ENCODE measurements around the gene CORIN. TPM values are rescaled to one million over a fixed set of nuclear protein-coding genes. Genes with fewer than 3 reads are reported as not detected.

Gene CORIN
- total RNA-seq, 1 donor from 2014 or later, result 0.51 TPM

- no peak for TF ChIP-seq CTCF (IDR thresholded peaks at IDR 0.05; ENCODE audit: unreplicated experiment)
- Mint-ChIP-seq H3K4me3 (ENCODE audit: unreplicated experiment) (no peak overlapping the region), H3K36me3 (ENCODE audit: low read depth, unreplicated experiment) (no peaks in the 10 kb centered on the region), H3K27me3 (ENCODE audit: unreplicated experiment) (no peaks in the 10 kb centered on the region), H3K27ac (ENCODE audit: unreplicated experiment) (no peak overlapping the region), H3K4me1 (ENCODE audit: unreplicated experiment) (no peaks in the 10 kb centered on the region), H3K9me3 (ENCODE audit: unreplicated experiment) (no peaks in the 10 kb centered on the region)
- DNase-seq (ENCODE audit: low spot score), result no peak
These were observed 190.3 kb downstream of the CORIN start for GRCh38 chr4:47647544-47647943.

GRCh38 chr4:47647029-47647428, 190.8 kb downstream of the CORIN start:
- Mint-ChIP-seq H3K36me3 (ENCODE audit: low read depth, unreplicated experiment) (no peaks in the 10 kb centered on the region), H3K27me3 (ENCODE audit: unreplicated experiment) (no peaks in the 10 kb centered on the region), H3K9me3 (ENCODE audit: unreplicated experiment) (no peaks in the 10 kb centered on the region), H3K4me3 (ENCODE audit: unreplicated experiment) (no peak overlapping the region), H3K27ac (ENCODE audit: unreplicated experiment) (no peak overlapping the region), H3K4me1 (ENCODE audit: unreplicated experiment) (no peaks in the 10 kb centered on the region)
- DNase-seq (ENCODE audit: low spot score), result no peak
- no peak for TF ChIP-seq CTCF (IDR thresholded peaks at IDR 0.05; ENCODE audit: unreplicated experiment)

- no peaks in the 10 kb centered on the region for H3K4me1 Mint-ChIP-seq (ENCODE audit: unreplicated experiment)
- no peaks in the 10 kb centered on the region for H3K27me3 Mint-ChIP-seq (ENCODE audit: unreplicated experiment)
- no peak for TF ChIP-seq CTCF (IDR thresholded peaks at IDR 0.05; ENCODE audit: unreplicated experiment)
- H3K4me3 Mint-ChIP-seq (ENCODE audit: unreplicated experiment), result no peak overlapping the region
- H3K36me3 Mint-ChIP-seq (ENCODE audit: low read depth, unreplicated experiment), result no peaks in the 10 kb centered on the region
- no peak for DNase-seq (ENCODE audit: low spot score)
- H3K9me3 Mint-ChIP-seq (ENCODE audit: unreplicated experiment), result no peaks in the 10 kb centered on the region
- H3K27ac Mint-ChIP-seq (ENCODE audit: unreplicated experiment), result no peak overlapping the region
These were observed 191.5 kb downstream of the CORIN start for GRCh38 chr4:47646372-47646771.

- peaks cover 2% of the 10 kb centered on the region for H3K27me3 Mint-ChIP-seq (ENCODE audit: unreplicated experiment)
- no peak overlapping the region for H3K27ac Mint-ChIP-seq (ENCODE audit: unreplicated experiment)
- no peaks in the 10 kb centered on the region for H3K36me3 Mint-ChIP-seq (ENCODE audit: low read depth, unreplicated experiment)
- H3K4me1 Mint-ChIP-seq (ENCODE audit: unreplicated experiment), result no peaks in the 10 kb centered on the region
- no peak for DNase-seq (ENCODE audit: low spot score)
- no peak overlapping the region for H3K4me3 Mint-ChIP-seq (ENCODE audit: unreplicated experiment)
- no peak for TF ChIP-seq CTCF (IDR thresholded peaks at IDR 0.05; ENCODE audit: unreplicated experiment)
- H3K9me3 Mint-ChIP-seq (ENCODE audit: unreplicated experiment), result no peaks in the 10 kb centered on the region
These were observed 194.0 kb downstream of the CORIN start for GRCh38 chr4:47643845-47644244.

GRCh38 chr4:47642985-47643760, 194.7 kb downstream of the CORIN start:
- H3K9me3 Mint-ChIP-seq (ENCODE audit: unreplicated experiment), result no peaks in the 10 kb centered on the region
- no peaks in the 10 kb centered on the region for H3K36me3 Mint-ChIP-seq (ENCODE audit: low read depth, unreplicated experiment)
- H3K4me1 Mint-ChIP-seq (ENCODE audit: unreplicated experiment), result no peaks in the 10 kb centered on the region
- no peak overlapping the region for H3K27ac Mint-ChIP-seq (ENCODE audit: unreplicated experiment)
- TF ChIP-seq CTCF (IDR thresholded peaks at IDR 0.05; ENCODE audit: unreplicated experiment), result no peak
- peaks cover 2% of the 10 kb centered on the region for H3K27me3 Mint-ChIP-seq (ENCODE audit: unreplicated experiment)
- DNase-seq (ENCODE audit: low spot score), result no peak
- no peak overlapping the region for H3K4me3 Mint-ChIP-seq (ENCODE audit: unreplicated experiment)

Measured in endothelial cell (in vitro differentiated cells).